Fibroblast of pulmonary artery (primary cell): ENCODE results near the gene ZNF221.
A peak's percentile ranks its signal among the peaks of the same experiment; 100 is the strongest.
"Not testable (repeated sequence)": the region's sequence is repeated elsewhere in the genome, so short reads cannot be mapped to it uniquely, and the experiment has no call there.

Experiments used
- DNase-seq: peaks from one replicate; pipeline ENCODE4 v3.0.0-alpha.2; 2010; ENCODE audit warnings: low read depth
- H3K4me3 ChIP-seq: replicated peaks from 2 replicates; pipeline ENCODE4 v1.5.1; 2011; ENCODE audit warnings: low read depth, mild to moderate bottlenecking, control low read depth, low read length, moderate library complexity
- CTCF ChIP-seq: IDR thresholded peaks from 2 replicates; pipeline ENCODE4 v1.5.1; 2011; ENCODE audit warnings: mild to moderate bottlenecking, control low read depth, low read length, inconsistent platforms; ENCODE audit errors: missing control alignments

Gene ZNF221

GRCh38 chr19:43934985-43935708 is 15.9 kb upstream of the ZNF221 start, which contains the start of gene ZNF45:
TSS of gene ZNF45 (minus strand) at chr19:43935282. CDS start at chr19:43922185, 13,097 bp downstream.
- H3K4me3 ChIP-seq, result peak within 1 kb of the TSS; percentile 85
- peak; percentile 90 for DNase-seq
- no peak for TF ChIP-seq CTCF

GRCh38 chr19:43936188-43936587 is 14.8 kb upstream of the ZNF221 start:
- H3K4me3 ChIP-seq, result no peak overlapping the region
- TF ChIP-seq CTCF, result no peak
- no peak for DNase-seq

GRCh38 chr19:43939557-43940260 is 11.3 kb upstream of the ZNF221 start:
- TF ChIP-seq CTCF, result no peak
- DNase-seq, result no peak
- H3K4me3 ChIP-seq, result no peak overlapping the region

GRCh38 chr19:43940719-43941118 is 10.3 kb upstream of the ZNF221 start:
- no peak for TF ChIP-seq CTCF
- H3K4me3 ChIP-seq, result no peak overlapping the region
- DNase-seq, result no peak

- no peak overlapping the region for H3K4me3 ChIP-seq
- no peak for DNase-seq
- TF ChIP-seq CTCF, result no peak
Observed at GRCh38 chr19:43941209-43941608, 9.8 kb upstream of the ZNF221 start.

GRCh38 chr19:43947412-43947811 is 3.6 kb upstream of the ZNF221 start:
- DNase-seq, H3K4me3 ChIP-seq: not testable (repeated sequence)

GRCh38 chr19:43949803-43950202 is 1.2 kb upstream of the ZNF221 start:
- H3K4me3 ChIP-seq, DNase-seq: not testable (repeated sequence)

GRCh38 chr19:43956827-43957226 is 5.8 kb downstream of the ZNF221 start:
- TF ChIP-seq CTCF, result no peak
- DNase-seq, result no peak
- H3K4me3 ChIP-seq, result no peak overlapping the region
